ENCODE data around the gene SCART1.
"Not testable (repeated sequence)": the region's sequence is repeated elsewhere in the genome, so short reads cannot be mapped to it uniquely, and the experiment has no call there.

Gene SCART1

GRCh38 chr10:133438711-133439273 is 15.0 kb upstream of the SCART1 start:
- DNase-seq = no peak

GRCh38 chr10:133439517-133440461 is 14.0 kb upstream of the SCART1 start:
- no peak for DNase-seq

- no peak for DNase-seq
These were observed 13.0 kb upstream of the SCART1 start for GRCh38 chr10:133440633-133441285.

GRCh38 chr10:133441356-133441755 is 12.4 kb upstream of the SCART1 start:
- not testable (repeated sequence) for DNase-seq

DNA sequence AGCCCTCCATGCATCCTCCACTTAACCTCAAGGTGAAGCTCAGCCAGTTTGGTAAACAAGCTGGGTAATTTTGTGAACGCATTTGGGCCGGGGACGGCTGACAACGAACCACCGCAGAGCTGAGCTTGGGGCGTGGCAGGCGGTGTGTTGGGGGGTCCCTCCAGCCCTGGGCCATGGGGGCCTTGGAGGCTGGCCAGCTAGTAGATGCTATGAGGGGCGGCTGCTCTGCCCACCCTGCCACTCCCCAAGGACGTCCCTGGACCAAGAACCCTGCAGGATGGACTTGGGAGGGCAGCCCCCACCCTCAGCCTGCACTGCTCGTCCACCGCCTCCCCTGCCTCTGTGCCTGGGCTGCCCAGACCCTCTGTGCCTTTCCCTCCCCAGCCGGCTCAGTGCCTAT is 12.0 kb upstream of the SCART1 start:
- no peak for DNase-seq

DNA sequence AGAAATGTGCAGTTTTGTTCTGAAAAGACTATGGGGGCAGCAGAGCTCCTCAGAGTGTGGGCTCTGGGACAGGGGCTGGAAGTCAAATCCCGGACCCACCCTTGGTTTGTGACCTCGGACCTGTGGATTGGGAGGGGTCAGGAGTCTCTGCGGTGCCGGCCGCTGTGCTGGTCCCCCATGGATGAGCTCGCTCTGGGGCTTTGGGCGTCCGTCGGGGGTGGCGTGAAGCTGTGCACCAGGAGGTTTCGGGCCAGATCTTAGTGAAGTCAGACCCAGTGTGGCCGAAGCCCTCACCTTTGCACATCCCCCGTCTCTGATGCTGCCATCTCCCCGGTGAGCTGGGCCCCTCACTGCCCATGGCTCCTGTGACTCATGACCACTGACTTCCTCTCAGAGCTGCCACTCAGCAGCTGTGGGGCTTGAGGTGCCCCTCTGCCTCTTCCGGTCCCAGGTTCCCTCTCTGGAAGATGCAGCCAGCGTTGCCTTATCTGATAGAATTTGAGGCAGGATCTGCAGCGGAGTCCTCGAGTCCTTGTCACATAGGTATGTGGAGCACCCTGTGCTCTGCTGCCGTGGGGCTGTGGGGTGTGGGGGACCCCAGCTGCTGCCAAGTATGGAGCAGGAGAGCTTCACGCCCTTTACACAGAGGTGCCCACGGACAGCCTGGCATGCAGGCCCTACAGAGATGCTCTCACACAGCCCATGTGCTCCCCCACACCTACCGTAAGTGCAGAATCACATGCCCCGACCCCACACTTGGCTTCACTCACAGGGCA is 11.4 kb upstream of the SCART1 start:
- DNase-seq = no peak

DNA sequence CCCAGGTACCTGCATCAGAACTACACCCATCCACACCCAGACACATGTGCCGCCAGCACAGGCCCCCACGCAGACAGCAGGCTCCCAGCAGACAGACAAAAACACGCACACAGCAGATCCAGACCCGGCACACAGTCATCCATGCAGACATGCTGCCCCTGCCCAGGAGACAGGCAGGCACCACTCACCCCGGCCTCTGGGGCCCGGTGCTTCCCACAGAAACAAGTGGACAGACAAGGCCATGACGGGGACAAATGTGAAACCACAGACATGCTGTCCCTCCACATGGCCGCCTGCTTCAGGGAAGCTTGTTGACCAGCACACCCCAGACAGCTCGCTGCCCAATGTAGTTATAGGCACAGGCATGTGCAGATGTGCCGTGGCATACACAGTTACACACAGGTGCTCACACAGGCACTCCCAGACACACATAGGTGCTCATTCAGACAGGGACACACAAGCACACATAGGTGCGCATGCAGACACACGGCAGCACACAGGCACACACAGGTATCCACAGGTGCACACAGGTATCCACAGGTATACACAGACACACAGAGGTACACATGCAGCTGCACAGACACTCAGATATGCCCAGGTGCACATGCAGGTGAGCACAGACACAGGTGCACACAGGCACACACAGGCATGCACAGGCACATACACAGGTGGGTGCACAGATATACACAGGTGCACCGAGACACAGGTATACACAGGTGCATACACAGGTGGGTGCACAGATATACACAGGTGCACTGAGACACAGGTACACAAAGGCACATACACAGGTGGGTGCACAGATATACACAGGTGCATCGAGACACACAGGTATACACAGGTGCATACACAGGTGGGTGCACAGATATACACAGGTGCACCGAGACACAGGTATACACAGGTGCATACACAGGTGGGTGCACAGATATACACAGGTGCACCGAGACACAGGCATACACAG is 10.5 kb upstream of the SCART1 start:
- no peak for DNase-seq

- DNase-seq = no peak
These were observed 9.1 kb upstream of the SCART1 start for GRCh38 chr10:133444342-133445267.

- no peak for DNase-seq
These were observed 8.4 kb upstream of the SCART1 start for GRCh38 chr10:133445268-133445732.

GRCh38 chr10:133445751-133446708 is 7.7 kb upstream of the SCART1 start:
- no peak for DNase-seq

- DNase-seq = no peak
These were observed 6.8 kb upstream of the SCART1 start for GRCh38 chr10:133446979-133447378.

DNA sequence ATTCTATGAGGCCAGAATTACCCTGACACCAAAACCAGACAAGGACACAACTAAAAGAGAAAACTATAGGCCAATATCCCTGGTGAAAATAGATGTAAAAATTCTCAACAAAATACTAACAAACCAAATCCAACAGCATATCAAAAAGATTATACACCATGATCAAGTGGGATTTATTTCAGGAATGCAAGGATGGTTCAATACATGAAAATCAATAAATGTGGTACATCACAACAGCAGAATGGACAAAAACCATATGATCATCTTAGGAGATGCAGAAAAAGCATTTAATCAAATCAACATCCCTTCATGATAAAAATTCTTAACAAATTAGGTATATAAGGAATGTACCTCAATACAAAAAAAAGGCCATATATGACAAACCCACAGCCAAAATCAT is 5.6 kb upstream of the SCART1 start:
- no peak for DNase-seq

DNA sequence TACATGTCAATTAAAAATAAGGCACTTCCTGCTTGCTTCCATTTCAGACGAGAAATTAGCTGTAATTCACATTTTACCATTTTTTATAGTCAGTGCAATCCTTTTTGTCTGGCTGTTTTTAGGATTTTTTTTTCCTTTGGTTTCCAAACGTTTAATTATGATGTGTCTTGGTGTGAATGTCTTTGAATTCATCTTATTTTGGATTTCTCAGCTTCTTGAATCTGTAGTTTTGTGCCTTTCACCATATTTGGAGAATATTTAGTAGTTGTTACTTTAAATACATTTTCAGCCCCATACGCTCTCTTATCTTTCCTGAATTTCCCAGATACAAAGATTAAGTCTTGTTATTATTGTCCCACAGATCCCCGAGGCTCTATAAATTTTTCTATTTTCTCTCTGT is 2.4 kb upstream of the SCART1 start:
- no peak for DNase-seq

- no peak for DNase-seq
These were observed 1.3 kb upstream of the SCART1 start for GRCh38 chr10:133452453-133452852.

- no peak for DNase-seq
These were observed 604 bp downstream of the SCART1 start for GRCh38 chr10:133454204-133454893.

DNA sequence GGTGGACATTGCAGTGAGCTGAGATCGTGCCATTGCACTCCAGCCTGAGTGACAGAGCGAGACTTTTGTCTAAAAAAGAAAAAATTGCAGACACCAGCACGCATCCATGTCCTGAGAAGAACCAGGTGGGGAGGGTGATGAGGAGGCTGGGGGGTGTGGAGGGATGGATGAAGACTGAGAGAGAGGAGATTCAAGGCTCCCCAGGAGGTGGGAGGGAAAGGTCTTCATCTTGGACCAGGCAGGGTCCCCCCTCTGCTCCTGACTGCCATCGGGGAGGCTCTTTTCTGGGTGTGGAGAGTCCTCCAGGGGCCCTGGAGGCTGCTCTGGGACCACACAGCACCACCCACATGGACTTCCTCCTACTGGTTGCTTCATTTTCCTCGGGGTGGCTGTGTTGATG is 1.5 kb downstream of the SCART1 start:
- DNase-seq = no peak

- DNase-seq = no peak
These were observed 1.9 kb downstream of the SCART1 start for GRCh38 chr10:133455611-133456031.

Data from activated CD4-positive, alpha-beta T cell treated with anti-CD3 and anti-CD28 coated beads, Interleukin-2, amount 50 U/mL, for 4 hours (primary cell).